SK-N-SH (cell line): ENCODE results near the gene RPL29. TPM values are rescaled to one million over a fixed set of nuclear protein-coding genes. Genes with fewer than 3 reads are reported as not detected.
A peak's percentile ranks its signal among the peaks of the same experiment; 100 is the strongest.

Experiments used
- CTCF ChIA-PET: fragments of 300-600, 350-600 bp; formaldehyde crosslinking; extraction: SDS; loops from one replicate; lab custom pipeline; 2021; lab: Yijun Ruan, JAX
- POLR2A ChIA-PET: fragments of 350-600 bp; sonication (Branson Sonifier 250); formaldehyde crosslinking; extraction: SDS; loops from one replicate; lab custom pipeline; 2020; ENCODE audit warnings: antibody characterized with exemption, inconsistent platforms; lab: Yijun Ruan, JAX
- DNase-seq: peaks from one replicate; pipeline ENCODE4 v3.0.0; 2012
- H2AFZ ChIP-seq: fragments of 200-600 bp; sonication (generic); 2 replicates; pipeline ENCODE4 v1.8.1; 2016; ENCODE audit warnings: antibody characterized with exemption, mild to moderate bottlenecking, low read depth
- H3F3A ChIP-seq: fragments of 200-600 bp; sonication (generic); replicated peaks from 2 replicates; pipeline ENCODE3; 2016; ENCODE audit warnings: antibody characterized with exemption, mild to moderate bottlenecking; ENCODE audit not compliant: insufficient read depth
- H3K27ac ChIP-seq, 2 experiments: fragments of 200-500 bp in 1 of 2; fragments of 200-600 bp in 1 of 2; sonication (Bioruptor generic) in 1 of 2; sonication (generic), shearing (Covaris generic) in 1 of 2; 2 replicates each; pipeline versions ENCODE4 v1.5.1 to v1.6.1; 2014 to 2016; ENCODE audit warnings: low read depth in 2 of 2, inconsistent platforms in 1 of 2, low read length in 1 of 2, mild to moderate bottlenecking in 1 of 2, mixed read lengths in 1 of 2
- H3K27me3 ChIP-seq: fragments of 200-600 bp; sonication (generic), shearing (Covaris generic); 2 replicates; pipeline ENCODE4 v1.6.1; 2016; ENCODE audit warnings: mixed run types; ENCODE audit not compliant: insufficient read depth
- H3K36me3 ChIP-seq, 2 experiments: fragments of 200-500 bp in 1 of 2; fragments of 200-600 bp in 1 of 2; sonication (Bioruptor generic) in 1 of 2; sonication (generic) in 1 of 2; replicated peaks in 1 of 2; 2 replicates each; pipeline versions ENCODE3 to v1.5.1; 2014 to 2016; ENCODE audit warnings: low read length in 1 of 2, mild to moderate bottlenecking in 1 of 2; ENCODE audit not compliant: insufficient read depth in 2 of 2, control insufficient read depth in 1 of 2
- H3K4me1 ChIP-seq, 2 experiments: fragments of 200-500 bp in 1 of 2; fragments of 200-600 bp in 1 of 2; sonication (Bioruptor generic) in 1 of 2; sonication (generic), shearing (Covaris generic) in 1 of 2; 2 replicates each; pipeline versions ENCODE4 v1.5.1 to v1.6.1; 2014 to 2016; ENCODE audit warnings: low read depth in 1 of 2, low read length in 1 of 2, mixed run types in 1 of 2; ENCODE audit not compliant: insufficient read depth in 2 of 2, control insufficient read depth in 1 of 2
- H3K4me2 ChIP-seq: fragments of 200-600 bp; sonication (generic), shearing (Covaris generic); 2 replicates; pipeline ENCODE4 v1.6.1; 2017; ENCODE audit warnings: mixed run types
- H3K4me3 ChIP-seq, 2 experiments: fragments of 200-500 bp in 1 of 2; fragments of 200-600 bp in 1 of 2; sonication (Bioruptor generic) in 1 of 2; sonication (generic), shearing (Covaris generic) in 1 of 2; 2 replicates each; pipeline versions ENCODE4 v1.5.1 to v1.8.1; 2014 to 2016; ENCODE audit warnings: low read depth in 2 of 2, inconsistent platforms in 1 of 2, low read length in 1 of 2, mild to moderate bottlenecking in 1 of 2, mixed read lengths in 1 of 2, moderate library complexity in 1 of 2
- H3K79me2 ChIP-seq: fragments of 200-600 bp; sonication (generic); 2 replicates; pipeline ENCODE4 v1.8.1; 2017; ENCODE audit warnings: mild to moderate bottlenecking; ENCODE audit not compliant: insufficient read depth
- H3K9ac ChIP-seq: fragments of 200-600 bp; sonication (generic); 2 replicates; pipeline ENCODE4 v1.6.1; 2017; ENCODE audit warnings: mixed run types
- H3K9me2 ChIP-seq: fragments of 200-600 bp; sonication (generic); 2 replicates; pipeline ENCODE4 v1.6.1; 2017; ENCODE audit warnings: mixed run types
- H3K9me3 ChIP-seq: fragments of 200-600 bp; sonication (generic); 2 replicates; pipeline ENCODE4 v1.6.1; 2017; ENCODE audit warnings: mixed run types, mild to moderate bottlenecking, moderate library complexity
- H4K20me1 ChIP-seq: fragments of 200-600 bp; sonication (generic); 2 replicates; pipeline ENCODE4 v1.6.1; 2017; ENCODE audit warnings: mild to moderate bottlenecking, mixed run types; ENCODE audit not compliant: insufficient read depth
- CTCF ChIP-seq: fragments of 200-600 bp; sonication (generic); IDR thresholded peaks from 2 replicates; pipeline ENCODE4 v1.6.1; 2017; ENCODE audit warnings: antibody characterized with exemption, mild to moderate bottlenecking, moderate library complexity
- ELF1 ChIP-seq: IDR thresholded peaks from 2 replicates; pipeline ENCODE4 v1.4.0; 2012
- EZH2phosphoT487 ChIP-seq: fragments of 200-600 bp; sonication (generic); IDR thresholded peaks from 2 replicates; pipeline ENCODE4 v1.6.1; 2017; ENCODE audit warnings: low read depth, mixed run types, mild to moderate bottlenecking, antibody characterized with exemption, moderate library complexity, borderline replicate concordance
- FOXJ3 ChIP-seq: sonication (generic); formaldehyde crosslinking; IDR thresholded peaks from 2 replicates; pipeline ENCODE4 v1.5.1; 2020; ENCODE audit warnings: mild to moderate bottlenecking, missing genetic modification reagents
- GABPA ChIP-seq: IDR thresholded peaks from 2 replicates; pipeline ENCODE4 v1.4.0; 2012; ENCODE audit warnings: low read depth, mild to moderate bottlenecking
- GATA2 ChIP-seq: sonication (generic); formaldehyde crosslinking; IDR thresholded peaks from 2 replicates; pipeline ENCODE4 v1.5.0; 2020; ENCODE audit warnings: mild to moderate bottlenecking, missing genetic modification reagents
- MEF2A ChIP-seq: IDR thresholded peaks from 2 replicates; pipeline ENCODE4 v1.4.0; 2012; ENCODE audit warnings: low read depth, borderline replicate concordance
- MXI1 ChIP-seq: IDR thresholded peaks from 2 replicates; pipeline ENCODE4 v1.6.1; 2012; ENCODE audit warnings: mild to moderate bottlenecking, low read depth, low read length, improper control_type of control experiment
- NFIC ChIP-seq: IDR thresholded peaks from 2 replicates; pipeline ENCODE4 v1.4.0; 2012; ENCODE audit warnings: borderline replicate concordance
- NRF1 ChIP-seq: IDR thresholded peaks from 2 replicates; pipeline ENCODE4 v1.6.1; 2012; ENCODE audit warnings: low read depth, mild to moderate bottlenecking, low read length
- PBX3 ChIP-seq: IDR thresholded peaks from 2 replicates; pipeline ENCODE4; 2012
- RAD21 ChIP-seq: IDR thresholded peaks from 2 replicates; pipeline ENCODE4 v1.6.1; 2012; ENCODE audit warnings: mild to moderate bottlenecking, low read length
- RCOR1 ChIP-seq: fragments of 150-350 bp; IDR thresholded peaks from 2 replicates; pipeline ENCODE4 v1.6.1; 2017; ENCODE audit warnings: antibody characterized with exemption, low read length
- REST ChIP-seq: IDR thresholded peaks from 2 replicates; pipeline ENCODE4 v1.6.1; 2012; ENCODE audit warnings: mild to moderate bottlenecking, low read depth, low read length, moderate library complexity
- SIN3A ChIP-seq: IDR thresholded peaks from 2 replicates; pipeline ENCODE4 v1.6.1; 2012; ENCODE audit warnings: low read depth, mild to moderate bottlenecking, low read length, moderate library complexity, borderline replicate concordance
- SMC3 ChIP-seq: IDR thresholded peaks from 2 replicates; pipeline ENCODE4 v1.6.1; 2012; ENCODE audit warnings: low read depth, low read length, improper control_type of control experiment
- TCF12 ChIP-seq: IDR thresholded peaks from 2 replicates; pipeline ENCODE4 v1.4.0; 2012
- TEAD4 ChIP-seq: IDR thresholded peaks from 2 replicates; pipeline ENCODE4 v1.4.0; 2012; ENCODE audit warnings: mild to moderate bottlenecking, borderline replicate concordance; ENCODE audit not compliant: insufficient read depth
- YY1 ChIP-seq: IDR thresholded peaks from 2 replicates; pipeline ENCODE4 v1.4.0; 2012; ENCODE audit warnings: low read depth, mild to moderate bottlenecking
- WGBS: methylation state at CpG from one replicate; pipeline ENCODE4 v1.1.6; 2017; ENCODE audit warnings: low lambda C conversion rate; 5-methylcytosine and 5-hydroxymethylcytosine counted together
- polyA plus RNA-seq, 3 experiments: library from polyadenylated mRNA; depleted of rRNA; stranded (reverse); fragments of >200 nt; gene quantifications; 2 replicates each; pipeline ENCODE4 v1.2.3, GENCODE V29; 2012
- TF ChIP-seq, protein P1 (sequence below): IDR thresholded peaks from 2 replicates; pipeline ENCODE4 v1.4.0; 2012; ENCODE audit warnings: low read depth, borderline replicate concordance

The RPL29 gene
- polyA plus RNA-seq, 1 of the 3 experiments (the other 2 are of a cell fraction): 3,173 TPM

- CTCF ChIA-PET: interaction anchor here (1.4 to 29.9 kb wide), 7 partner anchors 11 to 84 kb away, joined by 4 to 983 read pairs (median 24); partner anchors contain the start of genes ABHD14B and DUSP7
- WGBS: 93% methylated on average over 12 of the region's 17 CpGs
Observed at GRCh38 chr3:52039846-52040245, 44.2 kb upstream of the RPL29 start.

GRCh38 chr3:52039426-52039825 lies 43.7 kb upstream of the RPL29 start:
- H3K4me3 ChIP-seq: no peak overlapping the region
- no peak overlapping the region for H3K4me2 ChIP-seq
- DNase-seq: no peak
- no peaks in the 10 kb centered on the region for H3K9me3 ChIP-seq
- ChIA-PET POLR2A (interaction anchor here (3.3 to 7.2 kb wide), 3 partner anchors 10 to 34 kb away, joined by 26 to 218 read pairs (median 60); no protein-coding TSS in a partner anchor), CTCF (interaction anchor here (1.2 to 29.9 kb wide), 5 partner anchors 11 to 84 kb away, joined by 4 to 983 read pairs (median 105); partner anchors contain the start of gene DUSP7)
- H3K36me3 ChIP-seq: no peaks in the 10 kb centered on the region
- no peaks in the 10 kb centered on the region for H3K27me3 ChIP-seq
- H3F3A ChIP-seq: no peaks in the 10 kb centered on the region
- H3K9me2 ChIP-seq: no peaks in the 10 kb centered on the region
- whole genome bisulfite sequencing: 97% methylated on average over 3 of the region's 4 CpGs
- no peaks in the 10 kb centered on the region for H3K79me2 ChIP-seq
- H3K9ac ChIP-seq: no peak overlapping the region
- H2AFZ ChIP-seq: no peak overlapping the region
- H4K20me1 ChIP-seq: no peaks in the 10 kb centered on the region
- H3K27ac ChIP-seq: peak overlapping the region in 1 of 2 experiments; percentile 100; a peak in 2 of 4 replicates
- peaks cover 7 to 87% of the 10 kb centered on the region in 2 experiments; a peak in 1 of 4 replicates for H3K4me1 ChIP-seq
- TF ChIP-seq ELF1 (no peak), GATA2 (no peak), TCF12 (no peak), CTCF (no peak), GABPA (no peak), RAD21 (no peak), SMC3 (no peak), SIN3A (no peak), FOXJ3 (CRISPR knock-in tag) (no peak), MXI1 (no peak), NRF1 (no peak), NFIC (no peak), MEF2A (no peak), TEAD4 (no peak), RCOR1 (no peak), YY1 (no peak), REST (no peak), PBX3 (no peak)
- TF ChIP-seq, protein P1, sequence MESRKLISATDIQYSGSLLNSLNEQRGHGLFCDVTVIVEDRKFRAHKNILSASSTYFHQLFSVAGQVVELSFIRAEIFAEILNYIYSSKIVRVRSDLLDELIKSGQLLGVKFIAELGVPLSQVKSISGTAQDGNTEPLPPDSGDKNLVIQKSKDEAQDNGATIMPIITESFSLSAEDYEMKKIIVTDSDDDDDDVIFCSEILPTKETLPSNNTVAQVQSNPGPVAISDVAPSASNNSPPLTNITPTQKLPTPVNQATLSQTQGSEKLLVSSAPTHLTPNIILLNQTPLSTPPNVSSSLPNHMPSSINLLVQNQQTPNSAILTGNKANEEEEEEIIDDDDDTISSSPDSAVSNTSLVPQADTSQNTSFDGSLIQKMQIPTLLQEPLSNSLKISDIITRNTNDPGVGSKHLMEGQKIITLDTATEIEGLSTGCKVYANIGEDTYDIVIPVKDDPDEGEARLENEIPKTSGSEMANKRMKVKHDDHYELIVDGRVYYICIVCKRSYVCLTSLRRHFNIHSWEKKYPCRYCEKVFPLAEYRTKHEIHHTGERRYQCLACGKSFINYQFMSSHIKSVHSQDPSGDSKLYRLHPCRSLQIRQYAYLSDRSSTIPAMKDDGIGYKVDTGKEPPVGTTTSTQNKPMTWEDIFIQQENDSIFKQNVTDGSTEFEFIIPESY: no peak

More at GRCh38 chr3:52039846-52040245, 44.2 kb upstream of the RPL29 start:
- TF ChIP-seq EZH2phosphoT487: no peak
- TF ChIP-seq, all 33 proteins: peak for 0
- no peaks in the 10 kb centered on the region for H3K9me3 ChIP-seq
- peaks cover 7 to 87% of the 10 kb centered on the region in 2 experiments; a peak in 1 of 4 replicates for H3K4me1 ChIP-seq
- POLR2A ChIA-PET: interaction anchor here (3.3 to 7.2 kb wide), 3 partner anchors 11 to 34 kb away, joined by 26 to 218 read pairs (median 60); no protein-coding TSS in a partner anchor
- no peaks in the 10 kb centered on the region for H3K79me2 ChIP-seq
- no peak overlapping the region for H3K4me3 ChIP-seq
- H3K4me2 ChIP-seq: no peak overlapping the region
- H3K36me3 ChIP-seq: no peaks in the 10 kb centered on the region
- H3F3A ChIP-seq: no peaks in the 10 kb centered on the region
- H3K27me3 ChIP-seq: no peaks in the 10 kb centered on the region
- H4K20me1 ChIP-seq: no peaks in the 10 kb centered on the region
- no peak for DNase-seq
- no peak overlapping the region for H3K9ac ChIP-seq
- H2AFZ ChIP-seq: no peak overlapping the region
- peak overlapping the region in 1 of 2 experiments; percentile 100; a peak in 2 of 4 replicates for H3K27ac ChIP-seq
- H3K9me2 ChIP-seq: no peaks in the 10 kb centered on the region
